BE2C (cell line): Measurements from ENCODE around the gene THSD7A.

Experiments
- DNase-seq: peaks from one replicate; pipeline ENCODE4 v3.0.0-alpha.2; 2020
- H3K27me3 ChIP-seq: fragments of 250-450 bp; sonication (Bioruptor Pico); 2 replicates; pipeline ENCODE4 v1.5.1; 2020; ENCODE audit warnings: mild to moderate bottlenecking
- H3K36me3 ChIP-seq: fragments of 250-450 bp; sonication (Bioruptor Pico); 2 replicates; pipeline ENCODE4 v1.5.1; 2020; ENCODE audit warnings: mild to moderate bottlenecking
- H3K4me1 ChIP-seq: fragments of 250-450 bp; sonication (Bioruptor Pico); 2 replicates; pipeline ENCODE4 v1.5.1; 2020
- H3K4me3 ChIP-seq: 2 replicates; pipeline ENCODE4 v1.5.1; 2011; ENCODE audit warnings: low read depth, low read length
- H3K9me3 ChIP-seq: fragments of 250-450 bp; sonication (Bioruptor Pico); 2 replicates; pipeline ENCODE4 v1.5.1; 2020
- CTCF ChIP-seq: IDR thresholded peaks from 2 replicates; pipeline ENCODE4 v1.5.1; 2012; ENCODE audit warnings: mild to moderate bottlenecking, low read depth, low read length

The THSD7A gene

GRCh38 chr7:11513460-11513859 lies 318.5 kb downstream of the THSD7A start:
- DNase-seq = no peak
- H3K4me3 ChIP-seq = no peak overlapping the region
- no peaks in the 10 kb centered on the region for H3K36me3 ChIP-seq
- H3K4me1 ChIP-seq = no peaks in the 10 kb centered on the region
- peaks cover 3% of the 10 kb centered on the region; the same call in 1 of the 2 replicates for H3K9me3 ChIP-seq
- H3K27me3 ChIP-seq = no peaks in the 10 kb centered on the region
- no peak for TF ChIP-seq CTCF

DNA sequence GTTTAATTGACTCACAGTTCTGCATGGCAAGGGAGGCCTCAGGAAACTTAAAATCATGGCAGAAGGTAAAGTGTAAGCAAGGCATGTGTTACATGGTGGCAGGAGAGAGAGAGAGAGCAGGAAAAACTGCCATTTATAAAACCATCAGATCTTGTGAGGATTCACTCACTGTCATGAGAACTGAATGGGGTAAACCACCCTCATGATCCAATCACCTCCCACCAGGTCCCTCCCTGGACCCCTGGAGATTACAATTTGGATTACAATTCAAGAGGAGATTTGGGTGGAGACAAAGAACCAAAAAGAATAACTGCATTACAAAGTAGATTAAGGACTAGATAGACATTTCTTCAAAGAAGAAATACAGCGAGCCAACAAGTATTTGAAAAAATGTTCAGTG lies 324.1 kb downstream of the THSD7A start:
- Histone ChIP-seq H3K9me3 (peaks cover 3% of the 10 kb centered on the region; the same call in 1 of the 2 replicates), H3K4me1 (no peaks in the 10 kb centered on the region), H3K36me3 (no peaks in the 10 kb centered on the region), H3K4me3 (no peak overlapping the region), H3K27me3 (no peaks in the 10 kb centered on the region)
- no peak for DNase-seq
- TF ChIP-seq CTCF = no peak

DNA sequence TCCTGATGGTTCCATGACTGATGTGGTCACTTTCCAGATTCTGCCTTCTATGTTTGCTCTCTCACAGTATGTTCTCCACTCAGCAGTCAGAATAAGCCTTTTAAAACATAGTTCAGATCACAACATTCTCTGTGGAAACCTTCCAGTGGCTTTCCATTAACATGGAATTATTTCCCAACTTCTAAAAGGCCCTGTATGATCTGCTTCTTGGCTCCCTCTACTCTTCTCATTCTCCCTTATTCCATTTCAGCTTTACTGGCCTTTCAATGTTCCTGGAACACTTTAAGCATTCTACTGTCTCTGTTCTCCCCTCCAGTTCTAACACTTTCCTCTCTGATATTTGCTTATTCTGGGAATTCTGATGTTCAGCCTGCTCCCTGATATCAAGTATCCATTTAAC lies 325.6 kb downstream of the THSD7A start:
- Histone ChIP-seq H3K36me3 (no peaks in the 10 kb centered on the region), H3K27me3 (no peaks in the 10 kb centered on the region), H3K4me3 (no peak overlapping the region), H3K9me3 (peaks cover 3% of the 10 kb centered on the region; the same call in 1 of the 2 replicates), H3K4me1 (no peaks in the 10 kb centered on the region)
- DNase-seq = no peak
- no peak for TF ChIP-seq CTCF

DNA sequence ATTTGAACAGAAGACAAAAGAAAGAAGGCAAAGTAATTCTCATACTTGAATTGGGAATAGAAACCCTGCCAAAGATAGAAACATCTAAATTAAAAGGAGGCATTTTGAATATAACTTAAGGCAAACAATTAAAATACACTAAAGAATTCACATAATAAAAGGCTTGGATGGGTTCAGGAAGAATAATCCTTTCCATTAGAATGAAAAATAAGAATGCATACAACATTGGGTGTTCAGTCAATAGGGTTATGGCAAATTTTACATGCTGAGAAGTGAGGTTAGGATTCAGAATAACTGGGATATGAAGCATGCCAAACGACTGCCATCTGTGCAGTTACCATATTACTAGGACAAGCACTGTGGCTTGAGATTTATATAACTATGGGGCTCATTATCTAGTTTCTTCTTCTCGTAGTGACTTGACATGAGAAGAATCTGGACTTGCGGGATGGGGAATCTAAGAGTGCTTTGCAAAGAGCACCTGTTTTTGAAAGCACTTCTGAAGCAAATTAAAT lies 326.5 kb downstream of the THSD7A start:
- H3K9me3 ChIP-seq = peaks cover 3% of the 10 kb centered on the region; the same call in 1 of the 2 replicates
- no peak for DNase-seq
- H3K36me3 ChIP-seq = no peaks in the 10 kb centered on the region
- no peaks in the 10 kb centered on the region for H3K27me3 ChIP-seq
- H3K4me3 ChIP-seq = no peak overlapping the region
- H3K4me1 ChIP-seq = no peaks in the 10 kb centered on the region
- no peak for TF ChIP-seq CTCF

GRCh38 chr7:11492307-11492706 lies 339.7 kb downstream of the THSD7A start:
- TF ChIP-seq CTCF = no peak
- no peaks in the 10 kb centered on the region for H3K36me3 ChIP-seq
- no peak for DNase-seq

GRCh38 chr7:11491811-11492210 lies 340.2 kb downstream of the THSD7A start:
- Histone ChIP-seq H3K27me3 (no peaks in the 10 kb centered on the region), H3K4me3 (no peak overlapping the region), H3K36me3 (no peaks in the 10 kb centered on the region), H3K9me3 (no peaks in the 10 kb centered on the region), H3K4me1 (no peaks in the 10 kb centered on the region; the same call in none of the 2 replicates)
- no peak for TF ChIP-seq CTCF
- no peak for DNase-seq

More at GRCh38 chr7:11492307-11492706, 339.7 kb downstream of the THSD7A start:
- Histone ChIP-seq H3K27me3 (no peaks in the 10 kb centered on the region), H3K4me3 (no peak overlapping the region), H3K4me1 (no peaks in the 10 kb centered on the region; the same call in none of the 2 replicates), H3K9me3 (no peaks in the 10 kb centered on the region)
